H4 (cell line): ENCODE data around the gene HMGXB3. TPM values are rescaled to one million over a fixed set of nuclear protein-coding genes. Genes with fewer than 3 reads are reported as not detected.

ENCODE experiments used
- DNase-seq: peaks from one replicate; pipeline ENCODE4 v3.0.0-alpha.2; 2015; ENCODE audit warnings: low spot score
- total RNA-seq: library from RNA; depleted of rRNA; stranded (reverse); fragments of >200 nt; shearing (Covaris generic); gene quantifications from 2 replicates; pipeline ENCODE4 v1.2.3, GENCODE V29; 2014; rRNA removed

The HMGXB3 gene, protein sequence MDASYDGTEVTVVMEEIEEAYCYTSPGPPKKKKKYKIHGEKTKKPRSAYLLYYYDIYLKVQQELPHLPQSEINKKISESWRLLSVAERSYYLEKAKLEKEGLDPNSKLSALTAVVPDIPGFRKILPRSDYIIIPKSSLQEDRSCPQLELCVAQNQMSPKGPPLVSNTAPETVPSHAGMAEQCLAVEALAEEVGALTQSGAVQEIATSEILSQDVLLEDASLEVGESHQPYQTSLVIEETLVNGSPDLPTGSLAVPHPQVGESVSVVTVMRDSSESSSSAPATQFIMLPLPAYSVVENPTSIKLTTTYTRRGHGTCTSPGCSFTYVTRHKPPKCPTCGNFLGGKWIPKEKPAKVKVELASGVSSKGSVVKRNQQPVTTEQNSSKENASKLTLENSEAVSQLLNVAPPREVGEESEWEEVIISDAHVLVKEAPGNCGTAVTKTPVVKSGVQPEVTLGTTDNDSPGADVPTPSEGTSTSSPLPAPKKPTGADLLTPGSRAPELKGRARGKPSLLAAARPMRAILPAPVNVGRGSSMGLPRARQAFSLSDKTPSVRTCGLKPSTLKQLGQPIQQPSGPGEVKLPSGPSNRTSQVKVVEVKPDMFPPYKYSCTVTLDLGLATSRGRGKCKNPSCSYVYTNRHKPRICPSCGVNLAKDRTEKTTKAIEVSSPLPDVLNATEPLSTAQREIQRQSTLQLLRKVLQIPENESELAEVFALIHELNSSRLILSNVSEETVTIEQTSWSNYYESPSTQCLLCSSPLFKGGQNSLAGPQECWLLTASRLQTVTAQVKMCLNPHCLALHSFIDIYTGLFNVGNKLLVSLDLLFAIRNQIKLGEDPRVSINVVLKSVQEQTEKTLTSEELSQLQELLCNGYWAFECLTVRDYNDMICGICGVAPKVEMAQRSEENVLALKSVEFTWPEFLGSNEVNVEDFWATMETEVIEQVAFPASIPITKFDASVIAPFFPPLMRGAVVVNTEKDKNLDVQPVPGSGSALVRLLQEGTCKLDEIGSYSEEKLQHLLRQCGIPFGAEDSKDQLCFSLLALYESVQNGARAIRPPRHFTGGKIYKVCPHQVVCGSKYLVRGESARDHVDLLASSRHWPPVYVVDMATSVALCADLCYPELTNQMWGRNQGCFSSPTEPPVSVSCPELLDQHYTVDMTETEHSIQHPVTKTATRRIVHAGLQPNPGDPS (N-terminal part only)
- total RNA-seq: 19.0 and 21.1 TPM in 2 replicates

- DNase-seq: peak; percentile 96
These were observed at the start of gene HMGXB3, which contains the start of gene TIGD6 for GRCh38 chr5:150000256-150000989. TSS of gene HMGXB3 (plus strand) at chr5:150000739. CDS start at chr5:150004853, 4,114 bp downstream. TSS of gene TIGD6 (minus strand) at chr5:150000654. CDS start at chr5:149996348, 4,306 bp downstream.

- DNase-seq: no peak
These were observed 49.3 kb upstream of the HMGXB3 start for GRCh38 chr5:149951138-149951749.

- no peak for DNase-seq
These were observed 47.0 kb upstream of the HMGXB3 start for GRCh38 chr5:149953436-149954121.

- no peak for DNase-seq
These were observed 45.7 kb upstream of the HMGXB3 start for GRCh38 chr5:149954798-149955197.

GRCh38 chr5:149956685-149957084 is 43.9 kb upstream of the HMGXB3 start:
- DNase-seq: no peak

- DNase-seq: no peak
These were observed 42.7 kb upstream of the HMGXB3 start for GRCh38 chr5:149957855-149958254.

GRCh38 chr5:149959406-149960236 is 40.9 kb upstream of the HMGXB3 start:
- peak; percentile 60 for DNase-seq

- DNase-seq: peak; percentile 97
These were observed 40.0 kb upstream of the HMGXB3 start, which contains the start of gene SLC26A2 for GRCh38 chr5:149960272-149961185. TSS of gene SLC26A2 (plus strand) at chr5:149960758. CDS start at chr5:149977653, 16,895 bp downstream.

DNA sequence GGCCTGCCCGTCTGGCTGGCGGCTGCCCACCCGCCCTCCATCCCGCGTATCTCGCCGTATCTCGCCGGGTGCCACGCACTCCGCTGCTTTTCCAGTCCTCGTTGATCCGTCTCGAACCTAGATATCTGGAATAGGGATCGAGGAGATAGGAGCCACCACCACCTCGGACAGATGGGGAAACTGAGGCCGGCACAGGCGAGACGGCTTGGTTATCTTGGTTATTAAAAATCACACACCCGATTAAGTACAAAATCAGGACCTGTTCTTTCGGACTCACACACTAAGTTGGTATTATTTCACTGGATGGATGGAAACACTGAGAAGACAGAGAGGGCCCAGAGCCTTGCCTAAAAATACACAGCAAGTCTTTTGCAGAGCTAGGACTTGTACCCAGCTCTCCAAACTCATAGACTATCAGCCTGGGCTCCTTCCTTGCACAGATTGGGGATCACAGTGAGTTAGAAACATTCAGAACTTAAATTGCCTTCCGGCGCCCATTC is 39.3 kb upstream of the HMGXB3 start:
- no peak for DNase-seq

GRCh38 chr5:149961957-149962409 is 38.6 kb upstream of the HMGXB3 start:
- peak; percentile 51 for DNase-seq

DNA sequence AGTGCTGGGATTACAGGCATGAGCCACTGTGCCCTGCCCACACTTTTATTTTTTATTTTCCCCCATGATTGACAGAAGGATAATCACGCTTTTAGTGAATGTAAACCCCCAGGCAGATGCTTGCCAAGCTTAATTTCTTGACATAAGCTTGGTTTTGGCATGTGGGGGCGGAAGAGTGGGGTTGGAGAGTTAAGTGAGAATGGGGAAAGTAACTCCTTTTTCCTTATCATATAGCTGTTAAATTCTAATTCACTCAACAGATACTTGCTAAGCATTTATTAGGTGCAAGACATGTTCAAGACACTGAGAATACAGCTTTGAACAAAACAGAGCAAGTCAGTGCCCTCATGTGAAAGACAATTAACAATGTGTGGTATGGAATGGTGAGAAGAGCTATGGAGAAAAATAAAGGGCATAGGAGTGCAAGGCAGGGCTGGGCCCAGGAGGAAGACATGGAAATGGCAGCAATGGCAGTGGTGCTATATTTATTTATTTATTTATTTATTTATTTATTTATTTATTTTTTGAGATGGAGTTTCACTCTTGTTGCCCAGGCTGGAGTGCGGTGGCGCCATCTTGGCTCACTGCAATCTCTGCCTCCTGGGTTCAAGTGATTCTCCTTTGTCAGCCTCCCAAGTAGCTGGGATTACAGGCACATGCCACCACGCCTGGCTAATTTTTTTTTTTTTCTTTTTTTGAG is 37.8 kb upstream of the HMGXB3 start:
- DNase-seq: no peak

DNA sequence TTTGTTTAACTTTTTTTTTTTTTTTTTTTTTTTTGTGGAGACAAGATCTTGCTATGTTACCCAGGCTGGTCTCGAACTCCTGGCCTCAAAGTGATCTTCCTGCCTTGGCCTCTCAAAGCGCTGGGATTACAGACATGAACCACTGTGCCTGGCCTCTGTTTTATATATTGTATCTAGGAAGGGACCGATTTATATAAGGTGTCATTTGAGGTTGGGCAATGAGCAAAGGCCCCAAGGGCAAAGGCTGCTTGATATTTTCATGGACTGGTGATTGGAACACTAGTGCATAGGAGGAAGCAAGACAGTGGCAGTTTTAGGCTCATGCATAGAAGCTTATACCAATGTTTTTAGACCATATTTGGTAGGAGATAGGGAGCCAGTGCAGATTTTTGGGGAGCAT is 36.8 kb upstream of the HMGXB3 start:
- DNase-seq: no peak

DNA sequence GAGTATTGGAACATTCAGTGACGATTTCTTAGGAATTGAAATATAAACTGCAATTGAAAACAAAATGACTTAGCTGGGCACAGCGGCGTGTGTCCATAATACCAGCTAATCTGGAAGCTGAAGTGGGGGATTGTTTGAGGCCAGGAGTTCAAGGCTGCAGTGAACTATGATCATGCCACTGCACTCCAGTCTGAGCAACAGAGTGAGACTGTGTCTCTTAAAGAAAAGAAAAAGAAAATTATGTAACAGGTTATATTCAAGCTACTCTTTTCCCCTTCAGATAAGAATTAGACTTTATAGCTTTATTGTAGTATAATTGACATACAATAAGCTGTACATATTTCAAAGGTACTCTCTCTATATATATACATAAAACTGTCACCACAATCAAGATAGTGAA is 33.6 kb upstream of the HMGXB3 start:
- no peak for DNase-seq

DNA sequence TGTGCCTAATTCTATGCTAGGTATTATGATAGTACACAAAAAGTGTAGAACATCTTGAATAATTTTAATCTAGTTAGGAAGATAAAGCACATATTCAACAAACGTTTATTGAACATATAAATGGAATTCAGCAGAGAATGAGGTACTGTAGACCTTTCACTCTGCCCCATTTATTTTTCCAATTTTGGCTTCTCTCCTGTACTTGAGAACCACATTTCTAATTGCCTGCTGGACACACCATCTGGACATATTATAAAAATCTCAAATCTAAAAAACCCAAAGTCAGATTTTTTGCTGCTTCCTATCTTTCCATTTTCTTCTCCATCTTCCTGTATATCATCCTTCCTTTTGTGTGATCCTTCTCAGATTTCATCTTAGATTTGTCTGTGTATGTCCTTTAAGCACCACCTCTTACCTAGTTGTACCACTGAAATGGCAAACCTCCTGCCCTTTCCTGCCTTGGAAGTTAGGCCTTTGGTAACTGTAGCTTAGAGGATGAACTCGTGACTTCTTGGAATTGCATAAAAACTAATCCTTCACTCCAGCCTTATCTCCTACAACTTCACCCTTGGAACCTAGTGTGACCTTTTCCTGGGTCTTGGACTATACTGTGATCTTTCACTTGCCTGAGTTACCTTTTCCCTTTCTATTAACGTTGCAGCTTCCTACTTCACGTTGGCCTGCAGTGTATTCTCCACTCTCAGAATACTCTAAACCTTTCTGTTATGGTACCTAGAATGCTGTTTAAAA is 31.2 kb upstream of the HMGXB3 start:
- DNase-seq: no peak

GRCh38 chr5:149975409-149975808 is 25.1 kb upstream of the HMGXB3 start:
- no peak for DNase-seq

DNA sequence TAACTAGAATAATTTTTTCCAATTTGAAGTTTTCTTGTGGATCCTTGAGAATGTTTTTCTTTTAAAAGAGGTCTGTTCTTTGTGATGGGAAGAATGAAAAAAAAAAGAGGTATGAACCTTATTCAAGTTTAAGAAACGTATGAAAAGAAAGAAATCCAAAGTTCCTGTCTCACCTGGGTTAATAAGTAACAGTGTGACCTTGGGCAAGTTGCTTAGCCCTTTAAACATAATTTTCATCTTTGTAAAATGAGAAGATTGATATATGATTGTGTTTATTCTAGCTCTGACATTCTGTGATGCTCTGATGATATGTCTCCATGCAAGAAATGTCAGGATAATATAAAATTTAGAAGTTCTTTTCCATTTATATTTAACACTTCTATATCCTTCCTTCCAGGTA is 20.6 kb upstream of the HMGXB3 start:
- no peak for DNase-seq
